OCI-LY7 (cell line): ENCODE data around the gene PELI2. TPM values are rescaled to one million over a fixed set of nuclear protein-coding genes. Genes with fewer than 3 reads are reported as not detected.

Experiments used
- BruUV-seq: library from RNA; stranded (reverse); fragments of 400-500 nt; replicated peaks from 2 replicates; lab custom pipeline; 2021; lab: Mats Ljungman, UMichigan
- CTCF ChIA-PET: fragments of 300-600 bp; sonication (Branson Sonifier 250); formaldehyde crosslinking; loops from one replicate; lab custom pipeline; 2022; ENCODE audit warnings: antibody characterized with exemption; ENCODE audit not compliant: unreplicated experiment; lab: Charles Lee
- POLR2A ChIA-PET: fragments of 300-600 bp; sonication (Branson Sonifier 250); formaldehyde crosslinking; loops from one replicate; lab custom pipeline; 2022; ENCODE audit warnings: antibody characterized with exemption; lab: Charles Lee
- DNase-seq: peaks from one replicate; pipeline ENCODE4 v3.0.0-alpha.2; 2015; ENCODE audit warnings: low spot score
- H2AFZ ChIP-seq: fragments of 200-600 bp; sonication (generic), shearing (Covaris generic); 2 replicates; pipeline ENCODE4 v1.6.1; 2014; ENCODE audit warnings: mild to moderate bottlenecking, antibody characterized with exemption, low read length, moderate library complexity
- H3K27ac ChIP-seq: fragments of 200-600 bp; sonication (generic); 2 replicates; pipeline ENCODE4 v1.5.1; 2014; ENCODE audit warnings: mixed run types, low read depth, mild to moderate bottlenecking, moderate library complexity, low read length, inconsistent platforms; ENCODE audit not compliant: poor library complexity, severe bottlenecking
- H3K36me3 ChIP-seq: fragments of 200-600 bp; sonication (generic); 2 replicates; pipeline ENCODE4 v1.6.1; 2014; ENCODE audit warnings: mild to moderate bottlenecking, antibody characterized with exemption, low read length, moderate library complexity, mixed read lengths; ENCODE audit not compliant: insufficient read depth
- H3K4me1 ChIP-seq: fragments of 200-600 bp; sonication (generic); 2 replicates; pipeline ENCODE4 v1.5.1; 2014; ENCODE audit warnings: mild to moderate bottlenecking, low read length; ENCODE audit not compliant: insufficient read depth, poor library complexity, severe bottlenecking
- H3K4me2 ChIP-seq: fragments of 200-600 bp; sonication (generic); 2 replicates; pipeline ENCODE4 v1.6.1; 2014; ENCODE audit warnings: mild to moderate bottlenecking, low read length
- H3K4me3 ChIP-seq: fragments of 200-600 bp; sonication (generic); 2 replicates; pipeline ENCODE4 v1.5.1; 2014; ENCODE audit warnings: mild to moderate bottlenecking, low read depth, low read length; ENCODE audit not compliant: poor library complexity, severe bottlenecking
- H3K79me2 ChIP-seq: fragments of 200-600 bp; sonication (generic); 2 replicates; pipeline ENCODE4 v1.6.1; 2016; ENCODE audit warnings: low read depth, mild to moderate bottlenecking, low read length, moderate library complexity, mixed read lengths; ENCODE audit not compliant: insufficient read depth
- H3K9me2 ChIP-seq: fragments of 200-600 bp; sonication (generic); 2 replicates; pipeline ENCODE4 v1.6.1; 2016; ENCODE audit warnings: mild to moderate bottlenecking, low read length, mixed read lengths; ENCODE audit not compliant: insufficient read depth
- H3K9me3 ChIP-seq: fragments of 200-600 bp; sonication (generic); 2 replicates; pipeline ENCODE4 v1.6.1; 2014; ENCODE audit warnings: mild to moderate bottlenecking, mixed run types, low read length, mixed read lengths
- H4K20me1 ChIP-seq: fragments of 200-600 bp; sonication (generic); 2 replicates; pipeline ENCODE4 v1.6.1; 2014; ENCODE audit warnings: mild to moderate bottlenecking, antibody characterized with exemption, low read length, moderate library complexity, mixed read lengths; ENCODE audit not compliant: insufficient read depth
- CTCF ChIP-seq: fragments of 200-600 bp; sonication (generic); conservative IDR thresholded peaks from 2 replicates; pipeline ENCODE4 v1.5.1; 2014; ENCODE audit warnings: mild to moderate bottlenecking, antibody characterized with exemption, low read length, moderate library complexity, mixed read lengths
- EZH2phosphoT487 ChIP-seq: fragments of 200-600 bp; sonication (generic); IDR thresholded peaks from 2 replicates; pipeline ENCODE4 v1.6.1; 2018; ENCODE audit warnings: low read depth, borderline replicate concordance, mild to moderate bottlenecking, mixed run types, antibody characterized with exemption, low read length, moderate library complexity, mixed read lengths
- intact Hi-C: fragments of 100-400 bp; cut with micrococcal nuclease; formaldehyde crosslinking; loops from one replicate; pipeline ENCODE4 v1.10.0; 2022; ENCODE audit not compliant: unreplicated experiment
- total RNA-seq, 2 experiments: library from RNA; depleted of rRNA in 1 of 2; stranded (reverse); fragments of >200 nt in 1 of 2; shearing (Covaris generic) in 1 of 2; gene quantifications; 2 replicates each; pipeline ENCODE4 v1.2.3, GENCODE V29; 2014 to 2022

The PELI2 gene
- total RNA-seq, 2 experiments from 2014 or later: 2.8 to 3.8 TPM

GRCh38 chr14:56224691-56225681 is 106.8 kb downstream of the PELI2 start:
- Histone ChIP-seq H2AFZ (no peak overlapping the region), H3K4me2 (no peak overlapping the region), H3K27ac (no peak overlapping the region), H3K9me2 (no peaks in the 10 kb centered on the region), H3K36me3 (no peaks in the 10 kb centered on the region), H3K4me1 (no peaks in the 10 kb centered on the region), H4K20me1 (no peaks in the 10 kb centered on the region), H3K4me3 (no peak overlapping the region), H3K79me2 (no peaks in the 10 kb centered on the region), H3K9me3 (no peaks in the 10 kb centered on the region)
- CTCF ChIA-PET: no interaction called here
- no peak for DNase-seq
- BruUV-seq: no TSS peak
- POLR2A ChIA-PET: no interaction called here
- TF ChIP-seq CTCF: no peak
- TF ChIP-seq EZH2phosphoT487: no peak
- intact Hi-C loops: no loop called here

GRCh38 chr14:56235388-56235787 is 117.2 kb downstream of the PELI2 start:
- H2AFZ ChIP-seq: no peak overlapping the region
- no peaks in the 10 kb centered on the region for H3K4me1 ChIP-seq
- no peaks in the 10 kb centered on the region for H3K9me2 ChIP-seq
- intact Hi-C loops: no loop called here
- H4K20me1 ChIP-seq: no peaks in the 10 kb centered on the region
- H3K36me3 ChIP-seq: no peaks in the 10 kb centered on the region
- H3K79me2 ChIP-seq: no peaks in the 10 kb centered on the region
- no peak overlapping the region for H3K4me2 ChIP-seq
- no TSS peak for BruUV-seq
- no peak overlapping the region for H3K27ac ChIP-seq
- CTCF ChIA-PET: no interaction called here
- no peak overlapping the region for H3K4me3 ChIP-seq
- POLR2A ChIA-PET: interaction anchor here (0.6 kb wide), 1 partner anchor 1017 kb away, joined by 3 read pairs; no protein-coding TSS in a partner anchor
- H3K9me3 ChIP-seq: no peaks in the 10 kb centered on the region
- TF ChIP-seq CTCF: no peak
- no peak for TF ChIP-seq EZH2phosphoT487
- DNase-seq: no peak

GRCh38 chr14:56237398-56237797 is 119.2 kb downstream of the PELI2 start:
- Histone ChIP-seq H3K27ac (no peak overlapping the region), H3K79me2 (no peaks in the 10 kb centered on the region), H3K4me2 (no peak overlapping the region), H3K9me3 (no peaks in the 10 kb centered on the region), H2AFZ (no peak overlapping the region), H3K36me3 (no peaks in the 10 kb centered on the region), H3K4me1 (no peaks in the 10 kb centered on the region), H3K4me3 (no peak overlapping the region), H3K9me2 (no peaks in the 10 kb centered on the region), H4K20me1 (no peaks in the 10 kb centered on the region)
- ChIA-PET POLR2A (interaction anchor here (1.5 kb wide), 1 partner anchor 15 kb away, joined by 3 read pairs; no protein-coding TSS in a partner anchor), CTCF (no interaction called here)
- no peak for DNase-seq
- TF ChIP-seq CTCF (no peak), EZH2phosphoT487 (no peak)
- no TSS peak for BruUV-seq
- intact Hi-C loops: no loop called here
